Measurements from ENCODE around the gene C19orf38.

The C19orf38 gene
- 0.19 to 0.27 (median 0.21) reads per million in 3 experiments for total RNA-seq

- DNase-seq = no peak
Observed at GRCh38 chr19:10848230-10848856, at the start of gene C19orf38. TSS of gene C19orf38 (plus strand) at chr19:10848415. CDS start at chr19:10848509, 94 bp downstream.

GRCh38 chr19:10800488-10800887 is 47.7 kb upstream of the C19orf38 start:
- DNase-seq = no peak

GRCh38 chr19:10802479-10802878 is 45.7 kb upstream of the C19orf38 start:
- no peak for DNase-seq

- DNase-seq = no peak
Observed at GRCh38 chr19:10803252-10803651, 45.0 kb upstream of the C19orf38 start.

- DNase-seq = no peak
Observed at GRCh38 chr19:10805065-10805757, 43.0 kb upstream of the C19orf38 start.

- DNase-seq = no peak
Observed at GRCh38 chr19:10805758-10806247, 42.4 kb upstream of the C19orf38 start.

GRCh38 chr19:10808937-10809649 is 39.1 kb upstream of the C19orf38 start:
- DNase-seq = peak; percentile 31

- no peak for DNase-seq
Observed at GRCh38 chr19:10809651-10810285, 38.4 kb upstream of the C19orf38 start.

- no peak for DNase-seq
Observed at GRCh38 chr19:10811391-10812111, 36.7 kb upstream of the C19orf38 start.

GRCh38 chr19:10812196-10812595 is 36.0 kb upstream of the C19orf38 start:
- no peak for DNase-seq

GRCh38 chr19:10812902-10813404 is 35.3 kb upstream of the C19orf38 start:
- no peak for DNase-seq

GRCh38 chr19:10815007-10815536 is 33.1 kb upstream of the C19orf38 start:
- no peak for DNase-seq

- DNase-seq = no peak
Observed at GRCh38 chr19:10815969-10816644, 32.1 kb upstream of the C19orf38 start.

- no peak for DNase-seq
Observed at GRCh38 chr19:10816691-10817090, 31.5 kb upstream of the C19orf38 start.

GRCh38 chr19:10817291-10818038 is 30.8 kb upstream of the C19orf38 start:
- DNase-seq = no peak

GRCh38 chr19:10818301-10819123 is 29.7 kb upstream of the C19orf38 start:
- no peak for DNase-seq

- no peak for DNase-seq
Observed at GRCh38 chr19:10819124-10820060, 28.8 kb upstream of the C19orf38 start.

GRCh38 chr19:10820173-10820572 is 28.0 kb upstream of the C19orf38 start:
- no peak for DNase-seq

All from central memory CD4-positive, alpha-beta T cell (primary cell).